ENCODE data around the gene VMAC. TPM values are rescaled to one million over a fixed set of nuclear protein-coding genes. Genes with fewer than 3 reads are reported as not detected.

VMAC gene
- total and polyA plus RNA-seq, 2 of the 8 experiments (the other 6 are each of a cell fraction or from before 2014, with no cell fraction given): 1.3 to 2.2 TPM

DNA sequence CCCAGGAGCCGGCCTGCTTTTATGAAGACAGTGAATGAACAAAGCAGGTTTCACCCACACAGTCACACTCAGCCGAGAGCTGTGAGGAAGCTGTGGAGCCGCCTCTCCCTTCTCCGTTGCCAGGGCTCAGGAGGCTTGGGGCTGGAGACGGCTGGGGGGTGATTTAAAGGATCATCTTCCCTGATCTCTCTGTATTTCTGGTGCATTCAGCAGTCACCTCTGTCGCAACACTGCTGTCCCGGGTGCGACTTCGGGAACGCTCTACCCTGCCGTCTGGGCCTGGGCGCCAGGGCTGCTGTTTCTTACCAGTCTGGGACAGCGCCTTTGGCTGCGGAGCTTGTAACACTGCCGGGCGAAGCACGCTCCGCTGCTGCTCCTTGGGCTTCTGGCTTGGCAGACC lies 27.5 kb downstream of the VMAC start (continued):
- TF ChIP-seq, protein P1, sequence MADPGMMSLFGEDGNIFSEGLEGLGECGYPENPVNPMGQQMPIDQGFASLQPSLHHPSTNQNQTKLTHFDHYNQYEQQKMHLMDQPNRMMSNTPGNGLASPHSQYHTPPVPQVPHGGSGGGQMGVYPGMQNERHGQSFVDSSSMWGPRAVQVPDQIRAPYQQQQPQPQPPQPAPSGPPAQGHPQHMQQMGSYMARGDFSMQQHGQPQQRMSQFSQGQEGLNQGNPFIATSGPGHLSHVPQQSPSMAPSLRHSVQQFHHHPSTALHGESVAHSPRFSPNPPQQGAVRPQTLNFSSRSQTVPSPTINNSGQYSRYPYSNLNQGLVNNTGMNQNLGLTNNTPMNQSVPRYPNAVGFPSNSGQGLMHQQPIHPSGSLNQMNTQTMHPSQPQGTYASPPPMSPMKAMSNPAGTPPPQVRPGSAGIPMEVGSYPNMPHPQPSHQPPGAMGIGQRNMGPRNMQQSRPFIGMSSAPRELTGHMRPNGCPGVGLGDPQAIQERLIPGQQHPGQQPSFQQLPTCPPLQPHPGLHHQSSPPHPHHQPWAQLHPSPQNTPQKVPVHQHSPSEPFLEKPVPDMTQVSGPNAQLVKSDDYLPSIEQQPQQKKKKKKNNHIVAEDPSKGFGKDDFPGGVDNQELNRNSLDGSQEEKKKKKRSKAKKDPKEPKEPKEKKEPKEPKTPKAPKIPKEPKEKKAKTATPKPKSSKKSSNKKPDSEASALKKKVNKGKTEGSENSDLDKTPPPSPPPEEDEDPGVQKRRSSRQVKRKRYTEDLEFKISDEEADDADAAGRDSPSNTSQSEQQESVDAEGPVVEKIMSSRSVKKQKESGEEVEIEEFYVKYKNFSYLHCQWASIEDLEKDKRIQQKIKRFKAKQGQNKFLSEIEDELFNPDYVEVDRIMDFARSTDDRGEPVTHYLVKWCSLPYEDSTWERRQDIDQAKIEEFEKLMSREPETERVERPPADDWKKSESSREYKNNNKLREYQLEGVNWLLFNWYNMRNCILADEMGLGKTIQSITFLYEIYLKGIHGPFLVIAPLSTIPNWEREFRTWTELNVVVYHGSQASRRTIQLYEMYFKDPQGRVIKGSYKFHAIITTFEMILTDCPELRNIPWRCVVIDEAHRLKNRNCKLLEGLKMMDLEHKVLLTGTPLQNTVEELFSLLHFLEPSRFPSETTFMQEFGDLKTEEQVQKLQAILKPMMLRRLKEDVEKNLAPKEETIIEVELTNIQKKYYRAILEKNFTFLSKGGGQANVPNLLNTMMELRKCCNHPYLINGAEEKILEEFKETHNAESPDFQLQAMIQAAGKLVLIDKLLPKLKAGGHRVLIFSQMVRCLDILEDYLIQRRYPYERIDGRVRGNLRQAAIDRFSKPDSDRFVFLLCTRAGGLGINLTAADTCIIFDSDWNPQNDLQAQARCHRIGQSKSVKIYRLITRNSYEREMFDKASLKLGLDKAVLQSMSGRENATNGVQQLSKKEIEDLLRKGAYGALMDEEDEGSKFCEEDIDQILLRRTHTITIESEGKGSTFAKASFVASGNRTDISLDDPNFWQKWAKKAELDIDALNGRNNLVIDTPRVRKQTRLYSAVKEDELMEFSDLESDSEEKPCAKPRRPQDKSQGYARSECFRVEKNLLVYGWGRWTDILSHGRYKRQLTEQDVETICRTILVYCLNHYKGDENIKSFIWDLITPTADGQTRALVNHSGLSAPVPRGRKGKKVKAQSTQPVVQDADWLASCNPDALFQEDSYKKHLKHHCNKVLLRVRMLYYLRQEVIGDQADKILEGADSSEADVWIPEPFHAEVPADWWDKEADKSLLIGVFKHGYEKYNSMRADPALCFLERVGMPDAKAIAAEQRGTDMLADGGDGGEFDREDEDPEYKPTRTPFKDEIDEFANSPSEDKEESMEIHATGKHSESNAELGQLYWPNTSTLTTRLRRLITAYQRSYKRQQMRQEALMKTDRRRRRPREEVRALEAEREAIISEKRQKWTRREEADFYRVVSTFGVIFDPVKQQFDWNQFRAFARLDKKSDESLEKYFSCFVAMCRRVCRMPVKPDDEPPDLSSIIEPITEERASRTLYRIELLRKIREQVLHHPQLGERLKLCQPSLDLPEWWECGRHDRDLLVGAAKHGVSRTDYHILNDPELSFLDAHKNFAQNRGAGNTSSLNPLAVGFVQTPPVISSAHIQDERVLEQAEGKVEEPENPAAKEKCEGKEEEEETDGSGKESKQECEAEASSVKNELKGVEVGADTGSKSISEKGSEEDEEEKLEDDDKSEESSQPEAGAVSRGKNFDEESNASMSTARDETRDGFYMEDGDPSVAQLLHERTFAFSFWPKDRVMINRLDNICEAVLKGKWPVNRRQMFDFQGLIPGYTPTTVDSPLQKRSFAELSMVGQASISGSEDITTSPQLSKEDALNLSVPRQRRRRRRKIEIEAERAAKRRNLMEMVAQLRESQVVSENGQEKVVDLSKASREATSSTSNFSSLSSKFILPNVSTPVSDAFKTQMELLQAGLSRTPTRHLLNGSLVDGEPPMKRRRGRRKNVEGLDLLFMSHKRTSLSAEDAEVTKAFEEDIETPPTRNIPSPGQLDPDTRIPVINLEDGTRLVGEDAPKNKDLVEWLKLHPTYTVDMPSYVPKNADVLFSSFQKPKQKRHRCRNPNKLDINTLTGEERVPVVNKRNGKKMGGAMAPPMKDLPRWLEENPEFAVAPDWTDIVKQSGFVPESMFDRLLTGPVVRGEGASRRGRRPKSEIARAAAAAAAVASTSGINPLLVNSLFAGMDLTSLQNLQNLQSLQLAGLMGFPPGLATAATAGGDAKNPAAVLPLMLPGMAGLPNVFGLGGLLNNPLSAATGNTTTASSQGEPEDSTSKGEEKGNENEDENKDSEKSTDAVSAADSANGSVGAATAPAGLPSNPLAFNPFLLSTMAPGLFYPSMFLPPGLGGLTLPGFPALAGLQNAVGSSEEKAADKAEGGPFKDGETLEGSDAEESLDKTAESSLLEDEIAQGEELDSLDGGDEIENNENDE (IDR thresholded peaks at IDR 0.05; ENCODE audit: insufficient replicate concordance, low read length): no peak
- no peak for TF ChIP-seq HDAC2 (IDR thresholded peaks at IDR 0.05; ENCODE audit: borderline replicate concordance in 1 of 2, low read depth in 2 of 2, low read length in 2 of 2)
- TF ChIP-seq KDM1A (IDR thresholded peaks at IDR 0.05; ENCODE audit: borderline replicate concordance, low read length): no peak
- TF ChIP-seq ZNF274 (IDR thresholded peaks at IDR 0.05; ENCODE audit: borderline replicate concordance, extremely low read depth, low read length): no peak
- TF ChIP-seq CTBP2 (IDR thresholded peaks at IDR 0.05; ENCODE audit: borderline replicate concordance, insufficient read depth, insufficient read length, low read length): no peak
- TF ChIP-seq SRF (IDR thresholded peaks at IDR 0.05; ENCODE audit: low read depth, low read length): no peak
- TF ChIP-seq PHF8 (conservative IDR thresholded peaks at IDR 0.05; ENCODE audit: low read depth, low read length): no peak
- TF ChIP-seq SAP30 (IDR thresholded peaks at IDR 0.05; ENCODE audit: insufficient read depth, insufficient replicate concordance, low read length): no peak
- TF ChIP-seq FOSL1 (IDR thresholded peaks at IDR 0.05; ENCODE audit: insufficient read depth, low read depth, low read length): no peak
- no peak for TF ChIP-seq SP1 (IDR thresholded peaks at IDR 0.05; ENCODE audit: low read depth, low read length)
